NCI-H128 (cell line): ENCODE data around the gene ENOPH1.
A peak's percentile ranks its signal among the peaks of the same experiment; 100 is the strongest.
"Not testable (repeated sequence)": the region's sequence is repeated elsewhere in the genome, so short reads cannot be mapped to it uniquely, and the experiment has no call there.

Experiments used
- DNase-seq: peaks from one replicate; lab custom pipeline; 2025; ENCODE audit not compliant: unreplicated experiment; lab: John Stamatoyannopoulos, UW

ENOPH1 gene

DNA sequence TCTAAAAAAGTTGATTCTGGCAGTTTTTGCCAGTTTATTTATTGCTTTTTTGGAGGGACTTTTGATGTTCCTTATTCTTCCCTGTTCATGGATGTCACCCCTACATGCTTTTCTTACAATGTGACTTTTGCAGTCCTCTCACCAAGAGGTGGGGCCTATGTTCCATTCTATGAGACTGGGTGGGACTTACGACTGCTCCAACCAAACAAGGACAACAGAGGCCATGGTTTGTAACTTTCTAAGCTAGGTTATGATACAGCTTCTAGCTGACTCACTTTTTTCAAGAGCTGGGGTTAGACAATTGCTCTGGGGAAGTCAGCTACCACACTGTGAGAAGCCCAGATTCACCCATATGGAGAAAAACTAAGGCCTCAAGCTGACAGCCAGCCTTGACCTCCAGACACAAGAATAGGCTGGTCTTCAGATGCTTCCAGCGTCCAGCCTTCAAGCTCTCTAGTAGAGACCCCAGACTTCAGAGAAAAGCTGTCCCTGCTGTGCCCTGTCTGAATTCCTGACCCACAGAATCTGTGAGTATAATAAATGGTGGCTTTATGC lies 39.5 kb downstream of the ENOPH1 start:
- no peak for DNase-seq

DNA sequence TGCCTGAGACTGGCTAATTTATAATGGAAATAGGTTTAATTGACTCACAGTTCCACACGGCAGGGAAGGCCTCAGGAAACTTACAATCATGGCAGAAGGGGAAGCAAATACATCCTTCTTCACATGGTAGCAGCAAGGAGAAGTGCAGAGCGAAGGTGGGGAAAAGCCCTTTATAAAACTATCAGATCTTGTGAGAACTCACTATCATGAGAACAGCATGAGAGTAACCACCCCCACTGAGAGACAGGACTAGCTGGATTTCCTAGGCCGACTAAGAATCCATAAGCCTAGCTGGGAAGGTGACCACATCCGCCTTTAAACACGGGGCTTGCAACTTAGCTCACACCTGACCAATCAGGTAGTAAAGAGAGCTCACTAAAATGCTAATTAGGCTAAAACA lies 42.7 kb downstream of the ENOPH1 start:
- DNase-seq = not testable (repeated sequence)

DNA sequence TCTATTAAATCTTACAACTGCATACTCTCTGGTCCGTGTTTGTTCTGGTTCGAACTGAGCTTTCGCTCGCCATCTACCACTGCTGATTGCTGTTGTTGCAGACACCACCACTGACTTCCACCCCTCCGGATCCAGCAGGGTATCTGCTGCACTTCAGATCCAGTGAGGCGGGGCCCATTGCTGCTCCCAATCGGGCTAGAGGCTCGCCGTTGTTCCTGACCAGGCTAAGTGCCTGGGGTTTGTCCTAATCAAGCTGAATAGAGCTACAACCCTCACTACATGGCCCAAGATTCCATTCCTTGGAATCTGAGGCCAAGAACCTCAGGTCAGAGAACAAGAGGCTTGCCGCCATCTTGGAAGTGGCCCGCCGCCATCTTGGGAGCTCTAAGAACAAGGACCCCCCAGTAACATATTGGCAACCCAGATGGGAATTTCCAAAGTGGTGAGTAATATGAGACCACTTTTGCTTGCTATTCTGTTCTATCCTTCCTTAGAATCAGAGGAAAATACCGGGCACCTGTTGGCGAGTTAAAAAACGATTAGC lies 43.3 kb downstream of the ENOPH1 start:
- DNase-seq = no peak

DNA sequence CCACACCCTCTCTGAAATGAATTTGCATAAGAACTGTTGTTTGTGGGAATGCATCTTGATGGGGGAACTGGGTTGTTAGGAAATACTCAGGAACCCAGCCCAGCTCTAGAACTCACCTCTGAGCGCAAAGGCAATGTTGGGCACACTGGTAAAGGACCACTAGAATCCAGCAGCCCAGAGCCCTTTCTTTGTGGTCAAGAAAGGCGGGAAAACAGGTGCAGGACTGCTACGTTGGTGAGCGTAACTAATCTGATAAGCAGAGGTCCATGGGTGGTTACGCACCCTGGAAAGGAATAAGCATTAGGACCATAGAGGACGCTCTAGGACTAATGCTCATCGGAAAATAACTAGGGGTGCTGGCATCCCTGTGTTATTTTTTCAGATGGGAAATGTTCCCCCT lies 45.5 kb downstream of the ENOPH1 start:
- not testable (repeated sequence) for DNase-seq

DNA sequence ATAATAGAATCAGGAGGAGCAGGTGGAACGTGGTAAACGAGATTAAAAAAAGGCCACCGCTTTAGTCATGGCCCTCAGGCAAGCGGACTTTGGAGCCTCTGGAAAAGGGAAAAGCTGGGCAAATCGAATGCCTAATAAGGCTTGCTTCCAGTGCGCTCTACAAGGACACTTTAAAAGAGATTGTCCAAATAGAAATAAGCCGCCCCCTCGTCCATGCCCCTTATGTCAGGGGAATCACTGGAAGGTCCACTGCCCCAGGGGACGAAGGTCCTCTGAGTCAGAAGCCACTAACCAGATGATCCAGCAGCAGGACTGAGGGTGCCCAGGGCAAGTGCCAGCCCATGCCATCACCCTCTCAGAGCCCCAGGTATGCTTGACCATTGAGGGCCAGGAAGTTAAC lies 47.1 kb downstream of the ENOPH1 start:
- DNase-seq = not testable (repeated sequence)

DNA sequence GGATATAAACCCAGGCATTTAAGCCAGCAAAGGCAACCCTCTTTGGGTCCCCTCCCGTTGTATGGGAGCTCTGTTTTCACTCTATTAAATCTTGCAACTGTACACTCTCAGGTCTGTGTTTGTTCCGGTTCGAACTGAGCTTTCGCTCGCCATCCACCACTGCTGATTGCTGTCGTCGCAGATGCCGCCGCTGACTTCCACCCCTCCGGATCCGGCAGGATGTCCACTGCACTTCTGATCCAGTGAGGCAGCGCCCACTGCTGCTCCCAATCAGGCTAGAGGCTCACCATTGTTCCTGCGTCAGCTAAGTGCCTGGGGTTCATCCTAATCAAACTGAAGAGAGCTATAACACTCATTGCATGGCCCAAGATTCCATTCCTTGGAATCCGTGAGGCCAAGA lies 49.2 kb downstream of the ENOPH1 start:
- DNase-seq = no peak

DNA sequence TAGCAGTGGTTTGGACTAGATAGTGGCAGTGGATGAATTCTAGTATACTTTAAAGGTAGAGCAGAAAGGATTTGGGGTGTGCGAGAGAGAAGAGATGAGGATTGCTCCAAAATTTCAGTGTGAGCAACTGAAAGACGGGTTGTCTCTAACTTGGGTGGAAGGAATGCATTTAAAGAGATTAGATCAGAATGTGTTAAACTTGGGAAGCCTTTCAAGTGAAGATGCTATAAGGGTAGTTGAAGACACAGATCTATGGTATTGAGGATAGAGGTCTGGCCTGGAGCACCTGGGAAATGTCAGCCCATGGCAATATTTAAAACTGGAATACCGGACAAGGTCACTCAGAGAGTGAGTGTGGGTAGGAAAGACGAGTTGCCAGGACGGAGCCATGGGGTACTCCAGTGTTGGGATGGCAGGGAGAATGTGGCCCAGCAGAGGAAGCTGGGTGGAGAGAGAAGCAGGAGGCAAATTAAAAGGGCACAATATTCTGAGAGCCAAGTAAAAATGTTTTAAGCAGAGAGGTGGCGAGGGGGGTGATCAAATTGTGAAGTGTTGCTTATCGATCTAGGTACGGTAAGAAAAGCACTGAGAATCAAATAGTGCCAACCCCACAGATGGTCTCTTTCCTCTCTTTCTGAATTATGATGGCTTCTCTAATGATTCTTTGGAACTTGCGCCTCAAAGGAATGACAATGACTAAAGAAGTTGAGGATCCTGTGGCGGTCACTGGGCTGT lies 50.5 kb downstream of the ENOPH1 start:
- no peak for DNase-seq

DNA sequence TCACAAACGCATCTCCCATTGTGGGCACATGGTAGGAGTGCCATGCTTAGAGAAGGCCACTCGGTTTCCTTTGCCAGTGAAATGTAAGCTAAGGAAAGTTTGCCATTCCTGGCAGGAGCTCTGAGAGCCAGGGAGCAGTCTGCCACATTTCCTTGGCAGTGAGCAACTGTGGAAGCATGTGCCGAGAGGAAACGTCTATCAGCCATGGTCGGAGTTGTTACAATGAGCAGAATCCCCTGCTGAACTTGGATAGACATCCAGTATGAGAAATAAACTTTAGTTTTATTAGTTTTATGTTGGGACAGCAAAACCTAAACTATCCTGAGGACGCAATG lies 51.1 kb downstream of the ENOPH1 start:
- no peak for DNase-seq

DNA sequence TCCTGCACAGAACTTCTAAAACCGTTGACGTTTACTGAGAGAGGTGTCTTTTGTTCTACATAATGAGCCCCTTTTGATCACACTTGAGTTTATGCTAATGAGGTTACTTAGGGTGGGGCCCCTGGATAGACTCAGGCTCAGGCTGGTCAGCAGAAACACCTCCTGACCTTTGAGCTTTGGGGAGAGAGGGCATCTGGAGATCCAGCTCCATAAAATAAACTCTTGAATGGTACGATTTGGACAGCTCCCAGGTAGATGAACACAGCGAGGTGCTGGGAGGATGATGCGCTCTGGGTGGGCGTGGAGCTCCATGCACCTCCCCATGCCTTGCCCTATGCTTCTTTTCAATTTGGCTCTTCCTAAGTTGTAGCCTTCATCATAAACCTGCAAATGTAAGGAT lies 52.0 kb downstream of the ENOPH1 start:
- no peak for DNase-seq

DNA sequence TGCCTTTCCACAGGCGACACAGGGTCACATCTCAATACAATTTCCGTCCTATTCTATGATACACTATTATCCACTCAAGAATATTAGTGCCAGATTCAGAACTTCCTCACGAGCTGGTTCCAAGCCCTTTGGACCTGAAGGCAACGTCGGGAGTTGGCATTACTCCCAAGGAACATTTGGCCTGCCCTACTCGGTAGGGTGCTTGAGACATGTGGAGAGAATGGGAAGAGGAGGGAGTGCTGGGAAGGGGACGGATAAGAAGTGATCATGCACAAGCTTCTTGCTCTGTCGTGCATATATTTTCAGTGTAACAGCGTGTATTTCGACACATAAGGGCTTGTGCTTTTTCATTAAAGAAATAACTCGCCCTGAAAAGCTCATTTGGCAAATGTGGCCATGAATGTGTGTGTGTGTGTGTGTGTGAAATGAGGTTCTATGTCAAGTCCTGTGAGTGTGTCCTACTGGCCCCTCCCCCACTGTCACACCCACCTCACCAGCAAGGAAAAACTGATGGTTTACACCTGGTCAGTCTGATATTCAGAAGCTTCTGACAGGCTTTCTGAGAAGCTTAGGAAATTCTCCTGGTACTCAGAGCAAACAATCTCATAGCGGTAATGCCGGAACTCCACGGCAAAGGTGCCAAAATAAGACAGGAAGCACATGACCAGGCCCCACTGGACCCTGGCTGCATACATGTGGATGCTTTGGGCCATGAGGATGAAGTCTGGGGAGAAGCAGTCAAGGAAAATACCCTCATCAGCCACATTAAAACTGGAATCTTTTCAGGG lies 54.8 kb downstream of the ENOPH1 start:
- DNase-seq = no peak

DNA sequence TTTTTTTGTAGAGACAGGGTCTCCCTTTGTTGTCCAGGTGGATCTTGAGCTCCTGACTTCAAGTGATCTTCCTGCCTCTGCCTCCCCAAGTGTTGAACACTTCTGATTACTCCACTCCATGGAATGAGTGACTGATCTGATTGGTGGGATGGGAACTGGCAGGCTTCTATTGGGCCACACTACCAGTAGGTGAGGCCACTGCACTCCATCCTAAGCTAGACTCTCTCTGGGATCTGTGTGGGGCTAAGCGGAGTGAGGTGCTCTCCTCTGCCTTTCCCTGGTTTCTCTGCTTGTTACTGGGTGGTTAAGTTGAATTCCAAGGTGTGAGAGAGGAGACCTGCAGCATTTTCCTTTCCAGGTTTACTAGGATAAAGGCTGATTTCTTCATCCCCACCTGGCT lies 58.7 kb downstream of the ENOPH1 start:
- no peak for DNase-seq

DNA sequence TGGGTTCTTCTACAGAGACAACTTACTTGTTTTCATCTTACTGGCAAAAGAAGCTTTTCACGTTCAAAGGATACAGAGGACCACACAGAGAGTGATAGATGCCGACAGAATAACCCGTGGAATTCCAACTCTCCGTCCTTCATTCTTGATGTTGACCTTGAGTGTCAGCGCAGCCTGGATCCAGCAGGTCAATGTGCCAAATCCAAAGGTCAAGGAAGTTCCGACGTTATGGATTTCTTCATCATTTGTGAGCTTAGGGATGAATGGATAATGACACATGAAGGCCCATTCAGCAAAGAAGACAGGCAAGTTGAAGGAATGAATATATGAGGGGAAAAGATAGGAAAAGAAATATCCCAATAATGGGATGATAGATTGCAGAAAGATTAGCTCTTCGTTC lies 59.6 kb downstream of the ENOPH1 start:
- DNase-seq = no peak

DNA sequence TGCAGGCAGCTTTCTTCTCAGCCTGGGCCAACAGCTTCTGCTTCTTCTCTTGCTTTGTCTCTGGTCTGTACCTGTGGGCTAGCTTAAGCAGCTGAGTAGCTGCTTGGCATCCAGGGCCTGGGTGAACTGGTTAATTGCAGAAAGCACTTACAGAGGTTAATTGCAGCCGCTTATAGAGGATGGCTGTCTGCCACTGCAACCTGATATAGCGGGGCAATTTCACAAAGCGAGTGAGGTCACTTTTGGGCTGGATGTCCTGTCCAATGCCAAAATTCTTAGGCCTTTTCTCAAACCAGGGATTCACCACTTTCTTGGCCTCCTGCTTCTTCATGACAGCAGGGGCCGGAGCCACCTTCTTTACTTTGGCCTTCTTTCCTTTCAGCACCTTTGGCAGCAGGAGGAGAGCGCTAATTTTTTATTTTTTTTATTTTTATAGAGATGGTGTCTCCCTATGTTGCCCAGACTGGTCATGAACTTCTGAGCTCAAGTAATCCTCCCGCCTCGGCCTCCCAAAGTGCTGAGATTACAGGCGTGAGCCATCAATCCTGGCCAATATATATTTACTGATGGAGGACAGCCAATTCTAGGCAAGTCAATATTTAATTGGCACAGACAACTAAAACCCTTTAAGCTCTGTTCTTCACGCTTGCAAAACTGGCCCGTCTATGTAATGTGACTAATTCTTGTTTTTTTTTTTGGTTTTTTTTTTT lies 61.0 kb downstream of the ENOPH1 start:
- DNase-seq = peak; percentile 2

DNA sequence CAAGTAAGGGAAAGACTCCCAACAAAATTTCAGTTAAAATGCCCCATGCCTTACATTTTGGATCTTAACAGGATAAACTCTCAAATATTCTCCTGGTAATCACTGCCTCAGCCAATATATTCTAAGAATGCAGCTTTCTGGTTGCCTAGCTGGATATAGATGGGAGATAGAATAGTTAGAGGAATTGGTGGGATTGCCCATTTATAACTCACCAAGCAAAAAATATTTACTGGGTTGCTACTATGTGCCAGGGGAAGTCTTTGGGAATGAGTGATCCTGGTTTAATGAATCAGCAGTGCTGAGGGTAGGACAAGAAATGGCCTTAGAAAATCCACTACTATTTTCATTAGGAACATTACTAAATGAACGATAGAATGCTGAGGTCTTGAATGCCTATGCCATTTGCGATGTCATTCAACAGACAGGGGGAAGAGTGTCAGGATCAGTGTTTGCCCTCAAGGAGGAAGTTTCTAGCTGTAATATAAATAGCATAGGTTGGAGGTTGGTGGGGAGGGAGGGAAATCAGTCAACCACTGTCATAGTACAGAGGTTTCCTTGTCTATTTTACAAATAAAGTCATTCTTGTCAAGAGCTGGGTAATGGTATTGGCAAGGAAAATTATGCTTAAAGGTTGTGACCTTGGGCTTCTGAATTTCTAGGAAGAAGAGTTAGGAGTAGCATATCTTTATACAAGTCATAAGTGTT lies 63.5 kb downstream of the ENOPH1 start:
- DNase-seq = no peak

DNA sequence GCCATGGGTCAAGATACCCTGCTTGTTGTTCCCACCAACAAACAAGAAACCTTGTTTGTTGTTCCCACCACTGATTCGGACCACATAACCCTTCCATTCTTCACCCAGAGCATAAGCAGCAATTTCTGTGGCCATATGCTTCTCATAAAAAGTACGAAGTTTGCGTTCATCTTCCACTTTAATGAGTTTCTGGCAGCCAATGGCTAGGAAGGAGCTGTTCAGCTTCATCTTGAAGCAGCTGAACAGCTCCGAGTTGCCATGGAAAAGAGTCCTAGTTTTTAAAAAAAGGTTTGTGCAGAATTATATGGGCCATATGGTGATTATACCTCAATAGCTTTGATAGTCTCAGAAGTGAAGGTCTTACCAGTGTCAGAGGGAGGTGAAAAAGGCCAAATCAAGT lies 65.3 kb downstream of the ENOPH1 start:
- no peak for DNase-seq

DNA sequence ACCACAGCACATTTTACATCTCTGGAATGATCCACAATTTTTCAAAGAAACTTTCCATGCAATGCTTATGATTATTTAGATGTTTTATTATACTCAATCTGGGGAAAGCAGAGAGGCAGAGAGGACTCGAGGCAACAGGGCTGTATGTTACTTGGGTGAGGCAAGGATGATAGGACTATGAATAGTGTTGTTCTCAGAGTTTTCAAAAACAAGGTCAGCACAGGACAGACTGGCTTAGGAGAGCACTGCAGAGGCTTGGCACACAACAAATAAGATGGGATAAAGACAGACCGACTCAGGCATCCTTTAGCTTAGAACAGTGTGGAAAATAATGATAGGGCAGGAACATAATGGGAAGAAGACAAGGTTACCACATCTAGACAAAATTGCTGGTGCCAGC lies 66.0 kb downstream of the ENOPH1 start:
- DNase-seq = no peak

DNA sequence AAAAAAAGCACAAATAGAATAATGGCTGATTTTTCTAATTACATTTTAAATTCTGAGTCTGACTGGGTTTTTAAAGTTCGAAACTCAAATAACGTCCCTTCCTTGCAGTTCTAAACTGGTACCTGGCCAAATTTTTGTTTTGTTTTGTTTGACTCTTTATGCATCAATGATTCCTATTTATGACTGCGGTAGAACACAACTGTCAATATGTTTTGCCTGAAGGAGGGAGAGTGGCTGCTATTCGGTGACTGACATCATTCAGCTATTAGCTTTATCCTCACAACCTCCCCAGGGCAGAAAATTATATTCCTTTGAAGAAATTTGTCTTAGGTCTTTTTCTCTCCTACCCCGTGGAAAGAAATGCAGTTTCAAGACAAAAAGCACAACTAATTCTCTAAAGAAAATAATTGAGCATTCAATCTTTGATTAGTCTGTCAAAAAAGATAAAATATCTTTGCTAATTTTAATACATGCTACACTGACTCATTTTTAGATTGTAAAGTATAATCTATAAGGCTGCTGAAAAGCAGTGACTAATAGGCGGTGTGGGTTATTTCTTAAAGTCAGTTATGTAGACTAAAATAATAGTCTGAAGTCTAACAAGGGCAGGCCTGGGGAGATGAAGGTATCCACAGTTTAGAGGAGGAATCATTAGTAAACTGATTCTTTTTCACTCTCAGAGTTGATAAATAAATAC lies 69.5 kb downstream of the ENOPH1 start:
- DNase-seq = peak; percentile 4

DNA sequence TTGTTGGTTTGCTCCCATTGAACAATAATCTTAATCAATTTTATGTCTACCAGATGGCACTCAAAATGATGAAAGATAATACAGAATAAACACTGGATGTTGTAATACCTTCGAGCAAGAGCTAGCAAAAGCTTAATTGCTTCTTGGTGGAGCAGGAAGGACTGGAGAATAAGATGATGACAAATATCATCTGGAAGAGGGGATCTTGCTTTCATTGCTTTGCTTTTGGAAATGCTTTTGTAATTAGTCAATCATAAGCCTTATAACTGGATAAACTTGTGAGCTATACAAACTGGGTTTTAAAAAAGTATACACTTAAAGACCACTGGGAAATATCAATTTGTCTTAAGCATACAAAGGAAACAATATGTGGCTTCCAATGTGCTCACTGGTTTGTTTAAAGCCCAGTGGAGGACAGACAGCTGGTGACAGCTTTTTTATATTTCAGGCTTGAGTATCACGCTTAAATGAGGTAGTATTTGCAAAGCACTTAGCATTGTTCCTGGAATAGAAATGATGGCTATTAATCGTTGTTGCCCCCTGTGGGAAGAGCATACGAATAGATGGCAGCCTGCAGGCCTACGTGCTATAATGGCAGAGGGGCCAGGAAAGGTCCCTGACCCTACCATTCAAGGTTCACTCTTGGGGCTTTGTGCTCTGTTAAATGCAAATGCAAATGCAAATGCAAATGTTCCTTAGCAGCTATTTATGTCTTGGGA lies 70.2 kb downstream of the ENOPH1 start:
- DNase-seq = peak; percentile 54

DNA sequence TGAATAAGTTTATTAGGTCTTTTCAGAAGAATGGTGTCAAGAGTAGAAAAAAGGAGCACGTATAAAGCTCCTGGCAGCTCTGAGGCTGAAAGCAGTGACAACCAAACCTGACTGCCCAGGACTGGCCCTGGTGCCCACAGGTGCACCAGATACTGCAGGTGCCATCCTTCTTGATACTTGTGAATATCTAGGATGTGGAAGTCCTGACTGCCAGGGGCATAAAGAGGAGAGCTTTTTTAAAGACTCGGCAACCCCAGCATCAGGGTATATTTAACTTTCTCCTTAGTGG lies 70.7 kb downstream of the ENOPH1 start:
- no peak for DNase-seq

DNA sequence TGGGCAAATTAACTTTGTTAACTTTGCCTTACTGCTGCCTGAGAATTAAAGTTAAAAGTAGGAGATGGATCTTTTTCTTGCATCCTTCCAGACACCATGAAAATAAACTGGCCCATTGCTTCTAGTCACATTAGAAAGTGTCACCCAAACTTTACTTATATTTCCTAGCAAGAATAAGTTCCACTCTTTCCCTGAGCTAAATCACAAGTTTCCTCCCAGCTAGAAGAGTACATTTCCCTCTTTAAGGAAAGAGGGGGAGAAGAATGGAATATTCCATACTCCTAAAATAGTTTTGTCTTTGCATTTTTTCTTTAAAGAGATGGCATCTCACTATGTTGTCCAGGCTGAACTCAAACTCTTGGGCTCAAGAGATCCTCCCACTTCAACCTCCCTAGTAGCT lies 77.6 kb downstream of the ENOPH1 start:
- no peak for DNase-seq
